CD14-positive monocyte (primary cell): ENCODE measurements around the gene ERMAP. TPM values are rescaled to one million over a fixed set of nuclear protein-coding genes. Genes with fewer than 3 reads are reported as not detected.

Experiments used
- DNase-seq, 3 donors: peaks; one replicate each; pipeline ENCODE4 v3.0.0-alpha.2; 2011 to 2022
- H2AFZ ChIP-seq: 2 replicates; pipeline ENCODE4 v1.6.0; 2012; ENCODE audit warnings: mild to moderate bottlenecking, low read depth, low read length, inconsistent platforms; ENCODE audit not compliant: insufficient read depth, poor library complexity, severe bottlenecking
- H3K27ac ChIP-seq, 2 donors: 1 replicate in 1 of 2; 2 replicates in 1 of 2; pipeline ENCODE4 v1.5.1; 2012 to 2013; ENCODE audit warnings: low read length in 2 of 2, control low read depth in 1 of 2, inconsistent platforms in 1 of 2, low read depth in 1 of 2, mild to moderate bottlenecking in 1 of 2
- H3K27me3 ChIP-seq, 2 donors: one replicate each; pipeline versions ENCODE4 v1.6.0 to v1.6.1; 2011 to 2013; ENCODE audit warnings: low read length in 2 of 2; ENCODE audit not compliant: control insufficient read depth in 2 of 2, insufficient read depth in 2 of 2
- H3K36me3 ChIP-seq, 2 donors: replicated peaks in 1 of 2; 1 replicate in 1 of 2; 2 replicates in 1 of 2; pipeline versions ENCODE4 v1.5.1 to v1.6.1; 2012 to 2013; ENCODE audit warnings: low read length in 2 of 2, control low read depth in 1 of 2, inconsistent platforms in 1 of 2, mild to moderate bottlenecking in 1 of 2; ENCODE audit not compliant: insufficient read depth in 2 of 2, control insufficient read depth in 1 of 2
- H3K4me1 ChIP-seq, 2 donors: 1 replicate in 1 of 2; 2 replicates in 1 of 2; pipeline versions ENCODE4 v1.5.1 to v1.6.1; 2012 to 2013; ENCODE audit warnings: low read length in 2 of 2, control low read depth in 1 of 2, inconsistent platforms in 1 of 2, mild to moderate bottlenecking in 1 of 2, moderate library complexity in 1 of 2; ENCODE audit not compliant: insufficient read depth in 2 of 2, control insufficient read depth in 1 of 2
- H3K4me2 ChIP-seq: replicated peaks from 2 replicates; pipeline ENCODE3; 2012; ENCODE audit warnings: low read length, moderate library complexity, mild to moderate bottlenecking; ENCODE audit not compliant: poor library complexity, severe bottlenecking; ENCODE audit errors: extremely low read depth
- H3K4me3 ChIP-seq, 3 experiments: fragments of 200-600 bp in 1 of 3; sonication (generic) in 1 of 3; replicated peaks in 1 of 3; 1 replicate in 2 of 3; 2 replicates in 1 of 3; pipeline ENCODE4 v1.5.1; 2011 to 2013; ENCODE audit warnings: low read length in 3 of 3, mild to moderate bottlenecking in 3 of 3, control low read depth in 2 of 3, low read depth in 2 of 3, inconsistent platforms in 1 of 3, moderate library complexity in 1 of 3
- H3K79me2 ChIP-seq: 2 replicates; pipeline ENCODE4 v1.6.0; 2012; ENCODE audit warnings: mild to moderate bottlenecking, control low read depth, inconsistent platforms, low read length, moderate library complexity; ENCODE audit not compliant: insufficient read depth
- H3K9ac ChIP-seq: 2 replicates; pipeline ENCODE4 v1.6.0; 2017; ENCODE audit warnings: low read length, mild to moderate bottlenecking; ENCODE audit not compliant: insufficient read depth, poor library complexity, severe bottlenecking
- H3K9me3 ChIP-seq, 2 donors: replicated peaks in 1 of 2; 1 replicate in 1 of 2; 2 replicates in 1 of 2; pipeline versions ENCODE4 v1.5.1 to v1.6.1; 2012 to 2013; ENCODE audit warnings: low read length in 2 of 2, control low read depth in 1 of 2; ENCODE audit not compliant: control insufficient read depth in 1 of 2, insufficient read depth in 1 of 2
- H4K20me1 ChIP-seq: 2 replicates; pipeline ENCODE4 v1.6.0; 2012; ENCODE audit warnings: mild to moderate bottlenecking, low read length, control low read depth, moderate library complexity; ENCODE audit not compliant: insufficient read depth
- H3K27ac Mint-ChIP-seq, 7 donors: one replicate each; pipeline ENCODE4 v1.8.0; 2020; ENCODE audit warnings: mild to moderate bottlenecking in 7 of 7, mixed read lengths in 7 of 7, moderate library complexity in 6 of 7, inconsistent platforms in 2 of 7
- H3K27me3 Mint-ChIP-seq, 3 donors: one replicate each; pipeline ENCODE4 v1.8.0; 2021 to 2022; ENCODE audit warnings: low read depth in 3 of 3, mild to moderate bottlenecking in 3 of 3, mixed read lengths in 3 of 3, moderate library complexity in 3 of 3, inconsistent platforms in 1 of 3
- H3K36me3 Mint-ChIP-seq, 2 donors: one replicate each; pipeline ENCODE4 v1.8.0; 2020; ENCODE audit warnings: mixed read lengths in 2 of 2, inconsistent platforms in 1 of 2, mild to moderate bottlenecking in 1 of 2
- H3K4me1 Mint-ChIP-seq: one replicate; pipeline ENCODE4 v1.8.0; 2020; ENCODE audit warnings: mild to moderate bottlenecking, mixed read lengths
- H3K4me3 Mint-ChIP-seq, 2 donors: one replicate each; pipeline ENCODE4 v1.8.0; 2020; ENCODE audit warnings: mild to moderate bottlenecking in 2 of 2, mixed read lengths in 2 of 2, moderate library complexity in 1 of 2
- H3K9me3 Mint-ChIP-seq, 7 donors: one replicate each; pipeline ENCODE4 v1.8.0; 2020 to 2022; ENCODE audit warnings: mixed read lengths in 7 of 7, mild to moderate bottlenecking in 6 of 7, moderate library complexity in 6 of 7, inconsistent platforms in 2 of 7
- CTCF ChIP-seq: fragments of 200-600 bp; IDR thresholded peaks from one replicate; pipeline ENCODE4 v1.8.0; 2022; ENCODE audit warnings: antibody characterized with exemption, mild to moderate bottlenecking
- WGBS: methylation state at CpG from one replicate; pipeline ENCODE4 v1.1.5; 2013; ENCODE audit warnings: missing lambda C conversion rate; ENCODE audit not compliant: insufficient coverage; 5-methylcytosine and 5-hydroxymethylcytosine counted together
- intact Hi-C, 2 donors: fragments of 100-400 bp; cut with micrococcal nuclease; formaldehyde crosslinking; loops; one replicate each; pipeline versions ENCODE4 v1.15.0 to v1.15.1; 2023
- polyA plus RNA-seq, 3 donors: library from polyadenylated mRNA; depleted of rRNA in 1 of 3; unstranded in 2 of 3; stranded (reverse) in 1 of 3; fragments of 300-500 nt in 2 of 3; fragments of >200 nt in 1 of 3; fragmentation: Illumina TruSeq in 2 of 3; gene quantifications; 1 replicate in 2 of 3; 2 replicates in 1 of 3; pipeline ENCODE4 v1.2.3, GENCODE V29; 2012 to 2021

ERMAP gene
- polyA plus RNA-seq, 3 donors = 6.0 to 22.7 (median 8.4) TPM

GRCh38 chr1:42837709-42838108, 20.8 kb downstream of the ERMAP start:
- no peak overlapping the region for H3K9ac ChIP-seq
- H3K27me3 ChIP-seq = no peaks in the 10 kb centered on the region
- peaks cover 28% of the 10 kb centered on the region for H3K4me1 Mint-ChIP-seq
- no peak overlapping the region for H3K4me3 ChIP-seq
- H3K36me3 ChIP-seq = peaks cover 11 to 33% of the 10 kb centered on the region in 2 donors
- H3K9me3 ChIP-seq = no peaks in the 10 kb centered on the region
- H3K79me2 ChIP-seq = no peaks in the 10 kb centered on the region
- no peak overlapping the region for H3K4me3 Mint-ChIP-seq
- H3K4me2 ChIP-seq = no peak overlapping the region
- H3K9me3 Mint-ChIP-seq = peaks cover 0 to 2% (median 0%) of the 10 kb centered on the region in 7 donors
- peaks cover 43 to 57% of the 10 kb centered on the region in 2 donors for H3K36me3 Mint-ChIP-seq
- no peak overlapping the region for H2AFZ ChIP-seq
- no peaks in the 10 kb centered on the region for H4K20me1 ChIP-seq
- WGBS = no CpG with 5 or more reads among the region's 3 CpGs
- peaks cover 22 to 27% of the 10 kb centered on the region in 2 donors for H3K4me1 ChIP-seq
- peak in 1 of 3 donors; percentile 14 for DNase-seq
- no peak for TF ChIP-seq CTCF
- peak overlapping the region in 1 of 2 donors; percentile 66 for H3K27ac ChIP-seq
- H3K27ac Mint-ChIP-seq = peak overlapping the region in 3 of 7 donors; percentile 21 to 70 (median 37)
- H3K27me3 Mint-ChIP-seq = peaks cover 0 to 2% (median 0%) of the 10 kb centered on the region in 3 donors
- intact Hi-C loops = no loop called here

- Histone ChIP-seq H3K4me2 (peak overlapping the region; percentile 47), H3K4me1 (peaks cover 21 to 26% of the 10 kb centered on the region in 2 donors), H3K27me3 (no peaks in the 10 kb centered on the region), H3K9me3 (no peaks in the 10 kb centered on the region), H2AFZ (peak overlapping the region; percentile 55), H3K36me3 (peaks cover 16 to 41% of the 10 kb centered on the region in 2 donors), H4K20me1 (no peaks in the 10 kb centered on the region), H3K27ac (peak overlapping the region in 1 of 2 donors; percentile 66), H3K9ac (no peak overlapping the region), H3K79me2 (no peaks in the 10 kb centered on the region), H3K4me3 (peak overlapping the region in 1 of 3 experiments; percentile 14)
- peaks cover 53 to 64% of the 10 kb centered on the region in 2 donors for H3K36me3 Mint-ChIP-seq
- peak overlapping the region in 5 of 7 donors; percentile 35 to 78 (median 57) for H3K27ac Mint-ChIP-seq
- peaks cover 27% of the 10 kb centered on the region for H3K4me1 Mint-ChIP-seq
- no peak for TF ChIP-seq CTCF
- peaks cover 0 to 2% (median 0%) of the 10 kb centered on the region in 7 donors for H3K9me3 Mint-ChIP-seq
- no CpG with 5 or more reads among the region's 7 CpGs for WGBS
- intact Hi-C loops = no loop called here
- H3K27me3 Mint-ChIP-seq = peaks cover 0 to 2% (median 0%) of the 10 kb centered on the region in 3 donors
- DNase-seq = peak; percentile 35 to 62 (median 46)
- H3K4me3 Mint-ChIP-seq = peak overlapping the region in 1 of 2 donors; percentile 57
Observed at GRCh38 chr1:42838482-42839190, 21.7 kb downstream of the ERMAP start.
